Measurements from ENCODE around the gene DIMT1.

- TF ChIP-seq USF2 (IDR thresholded peaks at IDR 0.05; ENCODE audit: low read length) (no peak), POLR2AphosphoS5 (IDR thresholded peaks at IDR 0.05; ENCODE audit: low read depth, low read length) (no peak), CREB1 (IDR thresholded peaks at IDR 0.05) (no peak), CEBPB (IDR thresholded peaks at IDR 0.05; ENCODE audit: low read depth, low read length) (no peak), ATF2 (IDR thresholded peaks at IDR 0.05; ENCODE audit: low read length) (no peak), YY1 (IDR thresholded peaks at IDR 0.05; ENCODE audit: low read depth, low read length) (no peak), ATF3 (IDR thresholded peaks at IDR 0.05; ENCODE audit: insufficient read depth, low read depth, low read length) (no peak), EP300 (IDR thresholded peaks at IDR 0.05; ENCODE audit: borderline replicate concordance in 1 of 2, low read depth in 2 of 2, low read length in 2 of 2) (no peak), RAD21 (IDR thresholded peaks at IDR 0.05 in 1 of 2, conservative IDR thresholded peaks at IDR 0.05 in 1 of 2; ENCODE audit: low read depth in 2 of 2, low read length in 2 of 2) (no peak), ZNF274 (IDR thresholded peaks at IDR 0.05; ENCODE audit: borderline replicate concordance, extremely low read depth, low read length) (no peak), TAF1 (IDR thresholded peaks at IDR 0.05; ENCODE audit: low read depth, low read length) (no peak), CTCF (IDR thresholded peaks at IDR 0.05; ENCODE audit: control extremely low read depth in 1 of 3, insufficient read depth in 1 of 3, low read depth in 1 of 3, low read length in 3 of 3) (no peak)
Measured at GRCh38 chr5:62346748-62347147, 57.0 kb downstream of the DIMT1 start.
